Smooth muscle cell (in vitro differentiated cells): ENCODE measurements around the gene CHRNA4. TPM values are rescaled to one million over a fixed set of nuclear protein-coding genes. Genes with fewer than 3 reads are reported as not detected.

Source experiments
- DNase-seq: peaks from one replicate; lab custom pipeline; 2025; ENCODE audit not compliant: unreplicated experiment; lab: John Stamatoyannopoulos, UW
- H2AFZ ChIP-seq: fragments of 200-600 bp; sonication (generic); 2 replicates; pipeline ENCODE4 v1.6.0; 2016; ENCODE audit warnings: antibody characterized with exemption, low read depth, mild to moderate bottlenecking
- H3F3A ChIP-seq: fragments of 200-600 bp; sonication (generic); 2 replicates; pipeline ENCODE4 v1.6.0; 2017; ENCODE audit warnings: antibody characterized with exemption, low read depth
- H3K27ac ChIP-seq: fragments of 200-600 bp; sonication (generic); 2 replicates; pipeline ENCODE4 v1.5.1; 2016; ENCODE audit warnings: low read depth, mild to moderate bottlenecking
- H3K27me3 ChIP-seq: fragments of 200-600 bp; sonication (generic); 2 replicates; pipeline ENCODE4 v1.6.1; 2016; ENCODE audit warnings: low read depth, mild to moderate bottlenecking
- H3K36me3 ChIP-seq: fragments of 200-600 bp; sonication (generic); 2 replicates; pipeline ENCODE4 v1.5.1; 2016; ENCODE audit warnings: low read depth
- H3K4me1 ChIP-seq: fragments of 200-600 bp; sonication (generic); 2 replicates; pipeline ENCODE4 v1.5.1; 2016; ENCODE audit warnings: low read depth
- H3K4me2 ChIP-seq: fragments of 200-600 bp; sonication (generic); 2 replicates; pipeline ENCODE4 v1.6.0; 2016; ENCODE audit warnings: mild to moderate bottlenecking
- H3K4me3 ChIP-seq: fragments of 200-600 bp; sonication (generic); 2 replicates; pipeline ENCODE4 v1.5.1; 2016; ENCODE audit warnings: mild to moderate bottlenecking
- H3K79me2 ChIP-seq: fragments of 200-600 bp; sonication (generic); 2 replicates; pipeline ENCODE4 v1.6.0; 2016; ENCODE audit warnings: low read depth, mild to moderate bottlenecking
- H3K9ac ChIP-seq: fragments of 200-600 bp; sonication (generic); 2 replicates; pipeline ENCODE4 v1.6.0; 2016; ENCODE audit warnings: low read depth
- H3K9me3 ChIP-seq: fragments of 200-600 bp; sonication (generic); replicated peaks from 2 replicates; pipeline ENCODE4 v1.5.1; 2016; ENCODE audit warnings: low read depth
- H4K20me1 ChIP-seq: fragments of 200-600 bp; sonication (generic); 2 replicates; pipeline ENCODE4 v1.6.0; 2016; ENCODE audit warnings: low read depth
- CTCF ChIP-seq: fragments of 200-600 bp; sonication (generic); IDR thresholded peaks from 2 replicates; pipeline ENCODE4 v1.5.1; 2017; ENCODE audit warnings: borderline replicate concordance, mild to moderate bottlenecking, antibody characterized with exemption; ENCODE audit not compliant: insufficient read depth, poor library complexity, severe bottlenecking
- WGBS: methylation state at CpG from one replicate; pipeline ENCODE4 v1.1.7; 2016; ENCODE audit warnings: low lambda C conversion rate; 5-methylcytosine and 5-hydroxymethylcytosine counted together
- polyA plus RNA-seq: library from polyadenylated mRNA; unstranded; fragments of >200 nt; fragmentation: Nextera tagmentation; extraction: Ambion mirVana; gene quantifications from 2 replicates; pipeline ENCODE4 v1.2.1, GENCODE V29; 2016
- total RNA-seq: library from RNA; depleted of rRNA; stranded (reverse); fragments of >200 nt; gene quantifications from 2 replicates; pipeline ENCODE4 v1.2.3, GENCODE V29; 2014

CHRNA4 gene
- total and polyA plus RNA-seq, 2 experiments from 2014 or later: 0.03 TPM; not detected in 1

DNA sequence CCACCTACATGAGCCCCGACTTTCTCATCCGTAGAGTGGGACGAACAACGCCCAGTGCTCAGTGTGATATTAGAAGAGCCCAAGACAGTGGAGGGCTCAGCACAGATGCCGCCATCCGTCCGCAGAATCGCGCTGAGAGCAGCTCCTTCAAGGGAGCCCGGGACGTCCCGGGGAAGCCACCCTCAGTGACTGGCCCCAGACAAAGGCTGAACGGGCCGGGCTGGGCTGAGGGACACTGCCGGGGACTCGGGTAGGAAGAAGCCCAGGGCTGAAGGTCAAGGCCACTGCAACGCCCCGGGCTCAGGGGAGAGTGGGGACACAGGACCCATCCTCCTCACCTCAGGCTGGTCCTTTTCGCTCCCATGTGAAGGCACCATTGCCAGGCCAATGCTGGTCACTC is 12.8 kb upstream of the CHRNA4 start:
- Histone ChIP-seq H3K4me3 (no peak overlapping the region), H4K20me1 (no peaks in the 10 kb centered on the region), H3K27me3 (no peaks in the 10 kb centered on the region), H3K4me2 (no peak overlapping the region), H3K4me1 (peaks cover 15% of the 10 kb centered on the region), H2AFZ (no peak overlapping the region), H3K36me3 (no peaks in the 10 kb centered on the region), H3K9me3 (no peaks in the 10 kb centered on the region), H3F3A (no peaks in the 10 kb centered on the region), H3K27ac (no peak overlapping the region), H3K9ac (no peak overlapping the region), H3K79me2 (no peaks in the 10 kb centered on the region)
- WGBS: 82% methylated on average over 18 of the region's 19 CpGs
- no peak for DNase-seq
- TF ChIP-seq CTCF: no peak

DNA sequence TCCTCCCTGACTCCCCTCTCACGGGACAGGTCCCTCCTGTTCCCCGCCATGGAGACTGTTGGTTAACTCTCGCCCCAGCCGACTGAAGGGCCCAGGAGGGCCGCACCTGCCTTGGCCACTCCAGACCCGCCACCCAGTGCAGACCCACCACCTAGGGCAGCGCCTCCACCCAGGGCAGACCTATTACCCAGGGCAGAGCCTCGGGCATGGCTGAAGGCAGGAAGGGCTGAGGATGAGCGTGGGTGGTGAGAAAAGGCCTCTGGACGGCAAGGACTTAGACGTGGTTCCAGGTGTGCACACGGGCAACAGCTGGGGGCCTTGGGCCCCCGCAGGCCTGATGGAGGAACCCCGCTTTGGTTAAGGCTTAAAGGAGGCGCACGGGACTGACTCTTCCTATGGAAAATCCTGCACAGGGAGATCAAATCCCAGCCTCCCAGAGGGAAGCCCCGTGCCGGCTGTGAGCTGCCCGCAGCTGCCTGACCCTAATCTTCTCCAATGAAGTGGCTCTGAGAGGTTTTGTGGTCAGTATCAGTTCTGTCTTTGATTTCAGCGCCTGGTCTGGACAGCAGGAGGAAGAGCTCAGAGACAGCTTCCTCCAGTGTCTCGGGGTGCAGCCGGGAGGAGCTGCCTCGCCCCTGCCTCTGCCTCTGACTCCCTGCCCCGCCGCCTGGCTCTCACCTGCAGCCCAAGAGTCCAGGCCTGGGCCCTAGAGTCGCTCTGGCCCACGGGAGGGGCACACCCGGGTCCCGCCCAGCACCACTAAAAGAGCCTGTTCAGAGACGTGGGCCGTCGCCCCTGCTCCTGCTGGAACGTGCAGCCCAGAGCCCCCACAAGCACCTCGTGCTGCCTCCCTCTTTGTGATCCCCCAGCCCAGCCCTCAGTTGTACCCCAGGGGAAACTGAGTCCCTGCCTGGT is 12.1 kb upstream of the CHRNA4 start:
- no peak for DNase-seq
- TF ChIP-seq CTCF: no peak
- Histone ChIP-seq H3K36me3 (no peaks in the 10 kb centered on the region), H3K4me3 (no peak overlapping the region), H3K4me1 (peaks cover 12% of the 10 kb centered on the region), H4K20me1 (no peaks in the 10 kb centered on the region), H3K79me2 (no peaks in the 10 kb centered on the region), H2AFZ (no peak overlapping the region), H3K27ac (no peak overlapping the region), H3K9me3 (no peaks in the 10 kb centered on the region), H3K9ac (no peak overlapping the region), H3F3A (no peaks in the 10 kb centered on the region), H3K4me2 (no peak overlapping the region), H3K27me3 (no peaks in the 10 kb centered on the region)
- WGBS: 83% methylated on average over 34 of the region's 34 CpGs

- Histone ChIP-seq H3K36me3 (no peaks in the 10 kb centered on the region), H3K27me3 (peaks cover 4% of the 10 kb centered on the region), H3K9ac (no peak overlapping the region), H3K27ac (no peak overlapping the region), H3K79me2 (no peaks in the 10 kb centered on the region), H2AFZ (no peak overlapping the region), H3K4me3 (no peak overlapping the region), H3K4me1 (peaks cover 7% of the 10 kb centered on the region), H3F3A (no peaks in the 10 kb centered on the region), H3K9me3 (no peaks in the 10 kb centered on the region), H4K20me1 (no peaks in the 10 kb centered on the region), H3K4me2 (no peak overlapping the region)
- 88% methylated on average over 28 of the region's 28 CpGs for WGBS
- DNase-seq: no peak
- TF ChIP-seq CTCF: no peak
These were observed 10.2 kb upstream of the CHRNA4 start for GRCh38 chr20:63371291-63371865.
